DMS153 (cell line): Measurements from ENCODE around the gene FYN.
A peak's percentile ranks its signal among the peaks of the same experiment; 100 is the strongest.

Experiments used
- DNase-seq: peaks from one replicate; lab custom pipeline; 2025; lab: John Stamatoyannopoulos, UW

Gene FYN

DNA sequence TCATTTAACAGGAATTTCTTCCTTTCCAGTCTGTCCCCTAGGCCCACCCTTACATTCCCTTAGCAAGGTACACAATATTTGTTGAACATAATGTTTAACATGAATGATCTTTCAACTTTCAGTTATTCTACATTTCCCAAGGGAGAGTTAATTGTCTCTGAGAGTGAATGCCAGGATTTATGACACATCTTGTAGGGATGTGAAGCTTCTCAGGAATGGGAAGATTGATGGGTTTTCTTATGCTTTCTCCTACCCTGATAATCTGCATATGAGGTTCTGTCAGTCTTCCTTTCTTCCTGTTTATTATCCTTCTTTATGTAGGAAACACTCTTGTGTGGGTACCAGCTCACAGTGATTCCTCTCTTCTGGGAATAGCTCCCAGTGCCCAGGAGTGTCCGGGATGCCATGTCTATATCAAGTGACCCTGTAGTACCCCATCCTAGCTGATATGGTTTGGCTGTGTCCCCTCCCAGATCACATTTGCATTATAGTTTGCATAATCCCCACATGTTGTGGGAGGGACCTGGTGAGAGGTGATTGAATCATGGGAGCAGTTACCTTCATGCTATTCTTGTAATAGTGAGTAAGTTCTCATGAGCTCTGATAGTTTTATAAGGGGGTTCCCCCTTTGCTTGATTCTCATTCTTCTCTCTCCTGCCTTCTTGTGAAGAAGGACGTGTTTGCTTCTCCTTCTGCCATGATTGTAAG lies 7.1 kb upstream of the FYN start:
- DNase-seq, result no peak

DNA sequence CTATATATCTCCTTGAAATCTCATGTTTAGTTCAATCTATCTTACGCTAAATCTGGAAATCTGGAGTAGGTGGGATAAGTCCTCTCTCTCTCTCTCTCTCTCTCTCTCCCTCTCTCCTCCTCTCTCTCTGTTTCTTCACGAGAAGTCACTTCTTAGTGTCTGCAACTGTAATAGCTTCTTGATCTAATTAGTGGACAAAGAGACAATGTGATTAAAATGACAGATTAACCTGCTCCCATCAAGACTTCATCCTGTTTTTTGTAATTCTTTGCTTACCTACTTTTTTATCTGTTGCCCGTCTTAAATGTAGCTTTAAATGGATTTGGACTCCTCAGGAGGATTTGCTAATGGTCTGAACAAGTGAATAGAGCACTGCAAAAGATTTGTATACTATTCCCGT lies 2.5 kb upstream of the FYN start:
- DNase-seq, result no peak

DNA sequence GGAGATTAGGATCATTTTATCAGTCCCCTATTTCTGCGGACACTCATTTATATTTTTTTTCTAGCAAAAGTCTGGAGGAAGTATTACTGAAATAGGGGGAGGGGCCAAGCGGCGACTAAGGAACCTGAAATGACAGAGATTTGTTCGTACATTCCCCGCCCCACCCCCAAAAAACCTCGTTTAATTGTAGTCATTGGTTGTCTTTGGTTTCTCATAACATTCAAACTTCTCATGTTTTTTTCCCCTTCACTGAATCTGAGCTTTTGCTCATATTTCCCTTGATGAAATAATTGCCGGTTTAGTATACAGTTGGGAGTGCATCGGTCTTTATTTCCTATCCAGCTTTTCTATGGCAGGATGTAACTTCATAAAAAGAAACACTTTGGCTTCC lies 768 bp upstream of the FYN start:
- DNase-seq, result no peak

DNA sequence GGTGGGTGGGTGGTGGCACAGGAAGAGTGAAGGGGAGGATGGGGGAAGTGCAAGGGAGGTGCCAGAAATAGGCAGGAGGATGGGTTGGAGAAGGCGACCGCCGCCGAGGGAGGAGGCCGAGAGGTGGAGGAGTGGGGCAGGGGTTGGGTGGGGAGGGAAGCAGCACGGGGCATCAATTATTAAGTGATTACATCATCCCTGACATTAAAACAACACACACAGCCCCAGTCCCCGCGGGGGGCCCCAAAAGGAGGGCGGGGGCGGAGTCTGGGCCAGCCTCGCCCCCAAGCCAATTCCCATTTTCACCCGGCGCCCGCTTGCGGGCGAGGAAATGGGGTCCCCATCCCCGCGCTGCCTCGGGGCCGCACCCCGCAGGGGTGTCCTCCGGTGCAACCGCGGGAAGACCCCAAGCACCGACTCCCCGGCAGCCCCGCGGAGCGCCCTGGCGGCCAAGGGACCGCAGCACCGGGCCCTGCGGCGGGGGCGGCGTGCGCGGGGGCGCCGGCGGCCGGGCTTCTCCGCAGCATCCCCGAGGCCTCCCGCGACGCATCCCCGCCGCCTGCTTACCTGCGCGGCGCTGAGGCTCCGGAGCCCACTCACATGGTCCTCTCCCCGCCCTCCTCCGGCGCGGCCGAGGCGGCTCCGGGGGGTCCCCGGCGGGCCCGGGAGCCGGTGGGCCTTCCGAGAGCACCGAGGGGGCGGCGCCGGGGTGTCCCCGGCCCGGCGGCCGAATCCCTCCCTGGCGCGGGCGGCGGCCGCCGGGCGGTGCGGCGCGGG lies 663 bp downstream of the FYN start:
- DNase-seq, result no peak

DNA sequence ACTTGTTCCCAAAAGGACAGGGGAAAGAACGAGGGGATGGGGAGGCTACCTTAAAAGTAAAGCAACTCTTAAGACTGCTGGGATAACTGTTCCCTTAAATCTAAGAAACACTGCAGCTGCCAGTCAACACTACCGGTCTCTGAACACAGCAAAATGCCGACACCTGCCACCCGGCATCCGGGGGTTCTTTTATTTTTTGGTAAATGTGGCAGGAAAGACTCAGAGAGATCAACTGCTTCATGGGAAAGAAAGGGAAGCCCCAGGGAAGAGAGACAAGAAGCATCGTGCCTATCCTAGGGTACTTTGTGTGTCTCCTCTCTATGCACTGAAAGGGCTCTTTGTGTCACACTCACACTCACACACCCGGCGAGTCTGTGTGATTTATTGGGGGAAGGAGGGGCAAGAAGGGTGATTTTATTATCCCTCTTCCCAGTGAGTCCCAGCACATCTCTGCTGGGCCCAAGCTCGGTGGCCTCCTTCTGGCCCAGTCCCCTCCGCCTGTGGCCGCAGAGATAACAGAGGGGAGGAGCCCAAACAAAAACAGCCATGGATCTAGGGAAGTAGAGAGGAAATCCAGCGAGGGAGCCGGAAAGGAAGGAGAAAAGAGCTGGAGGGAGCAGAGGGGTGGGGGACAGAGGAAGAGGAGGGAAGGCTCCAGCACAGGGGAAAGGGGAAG lies 1.4 kb downstream of the FYN start:
- no peak for DNase-seq

DNA sequence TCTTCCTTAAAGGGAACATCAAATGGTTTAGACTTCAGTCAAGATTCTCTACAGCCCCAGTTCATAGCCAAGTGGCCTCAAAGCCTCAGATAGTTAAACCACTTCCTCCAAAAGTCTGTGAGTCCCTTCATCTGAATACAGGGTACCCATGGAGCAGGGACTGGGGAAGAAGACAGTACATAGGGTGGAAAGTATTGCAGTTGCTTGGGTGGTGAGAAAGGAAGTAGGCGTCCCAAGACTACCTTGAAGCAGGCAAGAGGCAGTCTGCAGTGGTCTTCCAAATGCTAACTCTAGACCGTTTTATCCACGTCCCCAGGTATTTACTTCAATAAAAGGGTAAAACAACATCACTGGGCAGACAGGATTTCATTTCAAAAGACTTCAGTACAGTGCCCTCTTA lies 2.0 kb downstream of the FYN start:
- DNase-seq, result no peak

DNA sequence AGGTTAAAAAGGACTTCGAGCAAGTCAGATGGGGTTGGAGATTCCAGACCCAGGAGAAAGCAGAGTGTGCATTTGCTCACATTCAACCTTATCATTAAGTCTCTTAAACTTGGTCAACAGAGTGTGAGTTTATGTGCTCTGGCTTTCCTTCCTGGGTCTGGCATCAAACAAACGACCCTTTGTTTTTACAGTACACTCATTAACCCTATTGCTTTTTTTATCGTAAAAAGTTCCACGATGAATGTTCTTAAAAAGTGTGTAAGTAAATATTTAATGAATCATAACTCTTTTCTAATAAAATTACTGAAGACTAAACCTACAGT lies 2.5 kb downstream of the FYN start:
- no peak for DNase-seq

DNA sequence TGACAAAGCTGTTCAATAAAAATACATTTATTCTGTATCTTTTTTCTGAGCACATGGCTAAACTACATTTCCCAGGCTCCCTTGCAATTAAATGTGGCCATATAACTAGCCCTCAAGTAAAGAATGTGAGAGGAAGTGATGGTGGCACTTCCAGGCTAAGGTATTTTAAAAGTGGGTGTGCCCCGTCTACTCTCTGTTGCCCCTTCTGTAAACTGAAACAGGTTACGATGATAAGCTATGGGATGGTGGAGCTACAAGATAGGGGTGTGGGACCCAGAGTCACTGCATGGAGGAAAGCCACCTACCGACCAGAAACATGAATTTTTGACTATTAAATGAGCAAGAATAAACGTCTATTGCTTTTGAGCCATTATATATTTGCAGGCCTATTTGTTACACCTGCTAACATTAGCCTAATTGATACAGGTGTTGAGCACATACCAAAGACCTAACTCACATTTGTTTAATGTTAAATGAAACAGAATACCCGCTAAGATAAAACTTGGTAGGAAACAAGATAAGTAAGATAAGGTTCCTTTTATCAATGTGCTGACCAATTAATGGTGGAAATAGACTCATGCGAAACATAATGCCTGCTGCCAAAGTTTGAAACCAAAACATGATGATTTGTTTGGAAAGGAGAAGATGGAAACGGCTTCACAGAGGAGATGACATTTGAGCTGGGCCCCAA lies 3.1 kb downstream of the FYN start:
- DNase-seq, result no peak

DNA sequence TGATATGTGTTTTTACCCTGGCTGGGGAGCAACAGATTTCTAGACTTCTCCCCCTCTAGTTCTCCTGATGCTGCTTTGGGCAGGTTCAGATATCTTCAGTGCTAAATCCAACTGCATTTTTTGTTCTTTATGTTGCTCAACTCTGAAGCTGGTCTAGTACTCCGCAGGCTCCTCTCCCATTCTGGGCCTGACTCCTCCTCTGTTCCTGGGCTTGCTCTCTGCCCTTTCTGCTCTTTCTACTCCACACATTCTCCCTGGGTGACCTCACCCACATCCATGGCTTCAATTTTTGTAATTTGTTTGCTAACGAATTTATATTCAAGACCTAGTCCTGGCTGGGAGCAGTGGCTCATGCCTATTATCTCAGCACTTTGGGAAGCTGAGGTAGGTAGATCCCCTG lies 6.4 kb downstream of the FYN start:
- DNase-seq, result no peak

DNA sequence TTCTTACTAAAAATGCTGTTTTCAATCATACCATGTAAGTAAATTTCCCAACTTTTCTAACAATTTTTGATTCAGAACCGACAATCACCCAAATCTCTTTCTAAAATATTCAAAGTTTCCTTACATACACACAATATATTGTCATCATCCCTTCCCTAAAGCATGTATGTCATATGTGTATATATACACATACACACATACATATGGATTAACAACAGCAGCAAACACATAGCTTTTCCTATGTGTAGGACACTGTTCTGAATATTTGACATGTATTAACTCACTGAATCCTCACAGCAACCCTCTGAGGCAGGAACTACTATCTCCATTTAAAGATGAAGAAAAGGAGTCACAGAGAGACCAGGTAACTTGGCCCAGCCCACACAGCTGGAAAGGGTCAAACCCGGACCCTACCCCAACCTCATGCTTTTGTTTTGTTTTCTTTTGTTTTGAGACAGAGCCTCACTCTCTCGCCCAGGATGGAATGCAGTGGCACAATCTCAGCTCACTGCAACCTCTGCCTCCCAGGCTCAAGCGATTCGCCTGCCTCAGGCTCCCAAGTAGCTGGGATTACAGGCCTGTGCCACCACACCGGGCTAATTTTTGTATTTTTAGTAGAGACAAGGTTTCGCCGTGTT lies 7.2 kb downstream of the FYN start:
- DNase-seq, result no peak

DNA sequence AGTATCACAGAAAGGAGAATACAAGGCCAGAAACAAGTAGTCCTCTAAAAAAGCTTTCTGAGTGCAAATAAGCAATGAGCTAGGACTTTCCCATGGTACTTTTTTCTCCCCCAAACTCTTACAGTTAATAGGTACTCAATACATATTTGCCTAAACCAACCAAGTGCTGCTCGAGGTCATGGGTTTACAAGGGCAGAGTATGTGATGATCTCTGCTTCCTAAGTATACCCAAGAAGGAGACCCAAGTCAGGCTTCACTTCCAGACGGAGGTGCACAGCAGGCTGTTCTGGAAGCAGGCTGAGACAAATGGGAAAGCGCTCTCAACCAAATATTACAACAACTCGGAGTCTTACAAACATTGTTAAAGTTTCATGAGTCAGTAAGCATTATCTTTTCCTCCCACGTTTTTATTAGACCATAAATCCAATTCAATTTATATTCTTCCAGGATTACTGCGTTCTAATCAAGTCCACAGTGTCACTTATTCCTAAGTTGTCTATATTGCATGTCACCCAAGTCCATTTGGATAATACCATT lies 8.1 kb downstream of the FYN start:
- no peak for DNase-seq

DNA sequence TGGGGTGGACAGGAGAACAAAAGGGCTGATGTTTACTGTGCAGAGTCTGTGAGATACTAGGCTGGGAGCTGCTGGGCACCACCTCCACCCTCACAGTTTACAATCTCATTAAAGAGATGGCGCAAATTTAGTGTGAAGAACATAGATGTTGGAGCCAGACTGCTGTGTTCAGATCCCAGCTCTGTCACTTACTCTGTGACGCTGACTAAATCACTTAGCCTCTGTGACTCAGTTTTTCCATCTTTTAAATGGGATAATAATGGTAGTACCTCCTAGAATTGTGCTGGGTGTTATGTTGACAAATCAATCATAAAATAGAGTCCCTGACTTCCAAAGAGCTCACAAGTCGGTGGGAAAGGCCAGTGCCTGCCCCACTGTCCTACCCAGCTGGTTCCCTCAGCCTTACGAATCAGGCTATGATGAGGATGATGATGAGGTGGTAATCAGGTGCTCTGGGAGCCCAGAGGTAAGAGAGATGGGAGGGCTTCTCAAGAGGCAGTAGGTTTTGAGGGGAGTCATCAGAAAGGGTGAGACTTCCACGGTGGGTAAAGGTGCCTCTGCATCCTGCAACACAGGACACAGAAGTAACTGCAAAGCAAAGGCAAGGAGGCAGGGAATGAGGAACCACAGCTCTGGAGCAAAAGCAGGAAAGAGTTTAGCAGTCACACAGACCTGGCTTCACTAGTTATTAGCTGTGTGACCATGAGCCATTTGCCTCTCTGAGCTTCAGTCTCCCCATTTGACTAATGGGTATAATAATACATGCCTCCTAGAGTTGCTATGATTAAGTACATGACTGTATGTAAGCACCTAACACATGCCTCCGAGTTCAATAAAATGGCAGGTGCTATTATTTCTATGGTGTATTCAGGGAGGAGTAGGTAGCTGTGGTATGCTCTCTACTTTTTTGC lies 8.9 kb downstream of the FYN start:
- DNase-seq, result no peak

DNA sequence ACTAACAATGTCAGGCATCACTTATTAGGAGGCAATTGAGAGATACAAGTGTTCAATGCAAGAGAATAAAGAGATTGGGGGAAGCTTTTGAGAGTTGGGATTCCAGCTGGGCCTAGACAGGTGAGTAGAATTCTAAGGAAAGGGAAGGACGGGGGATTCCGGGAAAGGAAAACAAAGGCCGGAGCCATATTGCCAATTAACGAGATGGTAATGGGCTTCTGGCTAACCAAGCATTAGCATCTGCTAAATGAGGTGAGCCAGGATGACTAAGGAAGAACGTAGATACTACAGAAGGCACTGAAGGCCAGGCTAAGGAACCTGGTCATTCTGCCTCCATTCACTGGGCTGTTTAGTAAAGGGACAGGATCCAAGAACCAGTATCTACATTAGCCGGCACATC lies 10.5 kb downstream of the FYN start:
- DNase-seq, result no peak

DNA sequence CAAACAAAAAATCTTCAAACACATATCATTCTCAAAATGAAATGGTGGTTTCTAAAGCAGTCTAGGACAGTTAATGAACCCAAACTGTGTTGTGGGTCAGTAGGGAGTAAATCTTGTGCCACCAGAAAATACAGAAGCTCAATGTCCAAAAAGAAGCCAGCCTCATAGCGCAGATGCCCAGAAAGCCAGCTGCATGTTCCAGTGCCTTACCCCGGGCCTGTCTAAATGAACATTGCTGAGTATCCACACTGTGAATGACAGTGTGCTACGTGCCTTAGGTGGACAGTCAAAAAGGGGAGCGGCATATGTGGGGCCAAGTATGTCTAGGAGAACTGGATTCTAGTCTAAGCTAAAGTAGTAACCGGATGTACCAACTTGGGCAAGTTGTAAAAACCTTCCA lies 10.9 kb downstream of the FYN start:
- DNase-seq, result no peak

DNA sequence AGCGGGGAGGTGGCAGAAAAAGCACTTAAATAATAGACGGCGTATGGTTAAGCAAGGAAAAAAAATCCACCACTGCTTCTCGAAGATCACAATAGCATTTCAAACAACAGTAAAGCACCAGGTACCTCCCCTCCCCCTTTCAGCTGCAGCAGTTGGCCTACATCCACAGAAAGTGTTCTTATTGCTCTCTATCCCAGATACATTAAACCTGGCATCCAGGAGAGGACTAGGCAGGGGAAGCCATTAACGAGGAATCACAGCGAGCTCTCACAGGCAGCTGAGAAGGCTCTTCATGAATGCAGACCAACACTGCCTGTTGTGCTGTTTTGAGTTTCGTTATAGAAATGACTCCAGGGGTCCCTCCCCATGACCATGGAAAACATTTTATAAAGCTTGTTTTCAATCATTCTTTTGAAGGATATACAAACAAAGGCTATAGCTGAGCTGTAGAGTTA lies 11.8 kb downstream of the FYN start:
- peak; percentile 81 for DNase-seq

DNA sequence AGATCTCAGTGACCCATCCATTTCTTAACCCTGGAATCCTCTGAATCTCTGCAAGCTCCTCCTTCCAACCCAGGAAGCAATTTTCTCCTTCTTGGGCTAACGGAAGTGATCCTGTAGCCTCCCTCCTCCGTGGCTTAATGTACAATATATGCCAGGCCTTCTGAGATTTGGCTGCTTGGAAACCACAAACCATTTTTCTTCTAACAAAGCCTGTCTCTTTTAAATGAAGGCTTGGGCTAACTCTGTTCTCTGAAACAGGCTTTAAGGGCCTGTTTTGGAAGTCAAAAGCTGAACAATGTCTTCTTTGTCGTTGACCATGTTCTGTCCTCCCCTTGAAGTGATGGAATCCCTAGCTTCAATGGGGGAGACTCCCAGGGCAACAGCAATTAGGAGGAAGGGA lies 14.9 kb downstream of the FYN start:
- no peak for DNase-seq

DNA sequence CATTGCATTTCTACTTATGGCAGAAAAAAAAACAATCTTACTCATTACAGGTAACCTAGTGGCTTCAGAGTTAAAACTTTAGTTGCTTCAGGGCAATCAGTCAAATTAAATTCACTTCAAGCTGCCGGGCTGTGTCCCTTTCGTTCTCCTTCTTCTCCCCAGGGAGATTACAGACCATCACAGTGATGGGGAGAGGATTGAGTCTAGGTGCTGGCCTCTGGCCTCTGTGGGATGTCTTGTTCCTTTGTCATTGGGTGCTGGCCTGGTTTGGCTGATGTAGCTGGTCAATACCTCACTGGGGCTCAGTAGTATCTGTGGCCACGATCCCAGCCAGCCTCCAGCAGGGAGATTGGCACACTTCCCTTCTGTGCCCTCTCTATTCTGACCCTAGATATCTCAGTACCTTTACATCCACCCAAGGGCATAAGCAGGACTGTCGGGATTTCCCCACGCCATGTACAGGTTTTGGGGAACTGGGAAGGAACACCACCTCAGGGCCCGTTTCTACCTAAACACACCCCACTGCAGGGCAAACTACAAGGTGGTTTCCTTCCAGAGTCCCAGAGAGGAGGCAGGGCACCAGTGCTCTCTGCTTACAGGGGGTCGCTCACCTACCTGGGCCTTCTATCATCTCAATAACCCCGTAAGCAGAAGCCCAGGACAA lies 15.4 kb downstream of the FYN start:
- no peak for DNase-seq

DNA sequence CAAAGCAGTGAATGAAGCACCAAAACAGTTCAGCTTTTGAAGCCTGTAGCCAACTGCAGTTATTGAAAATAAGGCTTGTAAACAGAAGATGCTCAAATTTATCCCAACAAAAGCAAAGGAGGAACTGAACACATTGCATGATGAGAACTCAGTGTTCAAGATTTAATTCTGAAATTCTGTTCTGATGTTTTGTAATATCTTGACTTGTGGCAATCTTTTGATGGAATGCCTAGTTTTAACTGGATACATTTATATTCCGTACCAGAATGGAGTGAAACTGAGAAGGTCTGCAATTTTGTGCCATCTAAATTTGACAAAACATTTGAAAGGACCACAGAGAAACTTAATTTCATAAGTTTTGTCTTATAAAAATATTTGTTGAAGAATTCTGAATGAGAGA lies 17.5 kb downstream of the FYN start:
- DNase-seq, result no peak

DNA sequence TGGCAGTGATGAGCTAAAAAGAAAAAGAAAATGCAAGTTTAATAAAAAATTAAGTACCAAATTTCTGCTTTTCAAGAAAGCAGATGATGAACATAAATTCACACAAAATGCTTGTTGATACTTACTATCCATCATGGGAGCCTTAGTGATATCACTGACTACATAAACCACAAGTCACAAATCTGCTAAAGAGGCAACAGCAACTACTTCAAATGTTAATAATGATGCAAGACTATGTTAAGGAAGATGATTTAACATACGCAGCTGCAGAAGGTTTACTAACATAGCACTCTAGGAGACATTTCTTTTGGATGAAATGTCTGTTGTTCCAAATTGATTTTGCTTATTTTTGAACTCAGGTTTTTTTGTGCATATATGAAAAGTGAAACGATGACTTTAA lies 18.6 kb downstream of the FYN start:
- DNase-seq, result no peak

DNA sequence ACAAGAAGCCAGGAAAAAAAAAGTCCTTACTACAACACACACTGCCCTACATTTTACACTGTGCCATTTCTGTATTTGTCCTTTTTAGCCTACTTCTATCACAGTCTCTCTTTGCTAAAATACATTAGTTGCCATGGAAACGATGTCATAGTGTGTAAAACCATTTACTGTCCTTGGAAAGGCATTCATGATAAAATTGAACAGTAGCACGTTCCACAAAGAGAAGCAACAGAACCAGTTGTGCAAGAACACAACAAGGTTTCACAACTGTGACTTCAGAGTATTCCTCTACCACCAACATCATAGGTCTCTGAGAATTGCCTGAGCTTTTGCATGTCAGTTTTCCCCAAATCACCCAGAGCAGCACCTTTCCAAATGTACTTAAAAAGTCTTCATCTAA lies 20.5 kb downstream of the FYN start:
- no peak for DNase-seq
